HG02852 (cell line): ENCODE measurements around the gene KRABD2.
"Not testable (repeated sequence)": the region's sequence is repeated elsewhere in the genome, so short reads cannot be mapped to it uniquely, and the experiment has no call there.

Experiments used
- ATAC-seq: cut with Tn5 transposase; IDR thresholded peaks from one replicate; pipeline ENCODE4 v1.9.1; 2021; ENCODE audit warnings: mild to moderate bottlenecking, moderate library complexity; ENCODE audit not compliant: unreplicated experiment

The KRABD2 gene

GRCh38 chr17:8393470-8394231 is 17.1 kb upstream of the KRABD2 start:
- no peak for ATAC-seq

GRCh38 chr17:8392674-8393469 is 16.4 kb upstream of the KRABD2 start:
- no peak for ATAC-seq

GRCh38 chr17:8392274-8392673 is 15.8 kb upstream of the KRABD2 start:
- no peak for ATAC-seq

- no peak for ATAC-seq
These were observed 15.2 kb upstream of the KRABD2 start for GRCh38 chr17:8391711-8392110.

- no peak for ATAC-seq
These were observed 11.6 kb upstream of the KRABD2 start for GRCh38 chr17:8387914-8388651.

- ATAC-seq: no peak
These were observed 10.3 kb upstream of the KRABD2 start for GRCh38 chr17:8386841-8387240.

GRCh38 chr17:8384801-8385378 is 8.4 kb upstream of the KRABD2 start:
- ATAC-seq: no peak

- peak; percentile 86 for ATAC-seq
These were observed 6.8 kb upstream of the KRABD2 start, which contains the start of gene RPL26 for GRCh38 chr17:8383143-8383822. RPL26 (minus strand) TSS chr17:8383193; CDS start chr17:8382310, 883 bp downstream.

GRCh38 chr17:8382880-8383142 is 6.3 kb upstream of the KRABD2 start:
- ATAC-seq: no peak

GRCh38 chr17:8382052-8382879 is 5.8 kb upstream of the KRABD2 start:
- ATAC-seq: no peak

GRCh38 chr17:8380049-8380448 is 3.5 kb upstream of the KRABD2 start:
- no peak for ATAC-seq

- ATAC-seq: not testable (repeated sequence)
These were observed 1.6 kb upstream of the KRABD2 start for GRCh38 chr17:8378117-8378516.

GRCh38 chr17:8377422-8377821 is 918 bp upstream of the KRABD2 start:
- no peak for ATAC-seq

GRCh38 chr17:8375738-8376259 is 705 bp downstream of the KRABD2 start:
- ATAC-seq: no peak

- not testable (repeated sequence) for ATAC-seq
These were observed 2.6 kb downstream of the KRABD2 start for GRCh38 chr17:8373856-8374255.

GRCh38 chr17:8372422-8372821 is 4.1 kb downstream of the KRABD2 start:
- no peak for ATAC-seq

GRCh38 chr17:8371786-8372185 is 4.7 kb downstream of the KRABD2 start:
- ATAC-seq: no peak

- ATAC-seq: no peak
These were observed 6.6 kb downstream of the KRABD2 start for GRCh38 chr17:8369944-8370343.

GRCh38 chr17:8368193-8368592 is 8.3 kb downstream of the KRABD2 start:
- no peak for ATAC-seq

GRCh38 chr17:8366231-8366630 is 10.3 kb downstream of the KRABD2 start:
- ATAC-seq: no peak
